HG03521 (cell line): ENCODE data around the gene SPSB1.

Source experiments
- ATAC-seq: cut with Tn5 transposase; IDR thresholded peaks from one replicate; pipeline ENCODE4 v1.9.1; 2021; ENCODE audit warnings: mild to moderate bottlenecking, moderate library complexity; ENCODE audit not compliant: unreplicated experiment

The SPSB1 gene

GRCh38 chr1:9317591-9318417 lies 25.1 kb downstream of the SPSB1 start:
- ATAC-seq = no peak

- no peak for ATAC-seq
Measured at GRCh38 chr1:9319208-9319788, 26.6 kb downstream of the SPSB1 start.

- no peak for ATAC-seq
Measured at GRCh38 chr1:9319789-9320519, 27.3 kb downstream of the SPSB1 start.

- ATAC-seq = no peak
Measured at GRCh38 chr1:9320520-9321479, 28.1 kb downstream of the SPSB1 start.

GRCh38 chr1:9321480-9321849 lies 28.8 kb downstream of the SPSB1 start:
- ATAC-seq = no peak

- no peak for ATAC-seq
Measured at GRCh38 chr1:9321986-9322660, 29.4 kb downstream of the SPSB1 start.

- ATAC-seq = no peak
Measured at GRCh38 chr1:9322661-9323244, 30.1 kb downstream of the SPSB1 start.

DNA sequence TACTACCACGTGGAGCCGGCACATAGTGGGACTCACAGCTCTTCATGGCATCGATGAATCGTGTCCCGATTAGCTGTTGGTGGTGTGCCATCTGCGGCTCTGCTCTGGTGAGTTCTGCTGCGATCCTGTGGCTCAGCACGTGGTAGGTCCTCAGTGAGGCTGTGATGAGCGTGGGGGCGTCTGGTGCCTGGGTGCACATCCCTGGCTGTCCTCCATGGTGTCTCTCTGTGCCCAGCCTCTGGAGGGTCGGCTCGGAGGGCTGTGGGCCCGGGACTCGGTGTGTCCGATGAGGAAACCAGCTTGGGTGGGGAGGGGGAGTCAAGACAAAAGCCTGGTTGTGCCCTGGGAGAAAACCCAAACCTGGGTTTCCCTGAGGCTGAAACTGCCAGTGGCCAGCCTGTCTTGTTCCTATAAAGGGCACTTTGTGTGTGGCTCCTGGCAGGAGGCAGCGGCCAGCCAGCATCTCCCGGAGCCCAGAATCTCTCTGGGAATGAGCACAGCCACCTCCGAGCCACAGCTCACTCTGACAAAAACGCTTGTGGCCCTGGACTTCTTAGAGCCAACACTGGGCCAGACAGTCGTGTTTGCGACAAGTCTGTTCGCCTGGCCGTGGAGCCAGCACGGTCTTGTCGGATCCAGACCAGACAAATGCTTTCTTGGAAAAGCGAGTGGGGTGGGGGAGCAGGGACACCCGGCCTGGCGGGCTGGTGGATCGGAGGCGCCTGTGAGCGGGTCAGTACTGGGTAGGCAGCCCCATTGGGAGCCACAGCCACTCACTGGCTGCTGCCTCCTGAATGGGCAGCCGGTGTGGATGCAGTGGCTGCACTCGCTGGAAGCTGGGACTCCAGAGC lies 31.8 kb downstream of the SPSB1 start:
- ATAC-seq = no peak

GRCh38 chr1:9326596-9326995 lies 33.9 kb downstream of the SPSB1 start:
- no peak for ATAC-seq

GRCh38 chr1:9328201-9328600 lies 35.5 kb downstream of the SPSB1 start:
- no peak for ATAC-seq

- no peak for ATAC-seq
Measured at GRCh38 chr1:9328715-9329114, 36.0 kb downstream of the SPSB1 start.

DNA sequence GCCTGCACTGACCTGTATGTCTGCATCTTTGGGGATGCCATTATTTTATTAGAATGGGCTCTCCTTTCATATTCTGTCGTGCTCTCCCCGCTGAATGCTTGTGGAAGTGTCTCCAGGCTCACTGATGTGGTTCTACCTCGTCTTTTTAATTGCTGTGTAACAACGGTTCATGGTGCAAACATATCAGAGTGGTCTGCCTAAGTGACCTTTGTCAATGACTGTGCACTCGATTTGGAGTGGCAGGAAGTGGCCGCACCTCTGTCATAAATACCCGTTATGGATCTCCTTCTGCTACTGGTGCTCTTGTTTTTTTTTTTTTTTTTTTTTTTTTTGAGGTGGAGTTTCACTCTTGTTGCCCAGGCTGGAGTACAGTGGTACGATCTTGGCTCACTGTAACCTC lies 38.3 kb downstream of the SPSB1 start:
- ATAC-seq = no peak

- no peak for ATAC-seq
Measured at GRCh38 chr1:9331558-9332346, 39.1 kb downstream of the SPSB1 start.

- no peak for ATAC-seq
Measured at GRCh38 chr1:9332513-9333143, 39.9 kb downstream of the SPSB1 start.

DNA sequence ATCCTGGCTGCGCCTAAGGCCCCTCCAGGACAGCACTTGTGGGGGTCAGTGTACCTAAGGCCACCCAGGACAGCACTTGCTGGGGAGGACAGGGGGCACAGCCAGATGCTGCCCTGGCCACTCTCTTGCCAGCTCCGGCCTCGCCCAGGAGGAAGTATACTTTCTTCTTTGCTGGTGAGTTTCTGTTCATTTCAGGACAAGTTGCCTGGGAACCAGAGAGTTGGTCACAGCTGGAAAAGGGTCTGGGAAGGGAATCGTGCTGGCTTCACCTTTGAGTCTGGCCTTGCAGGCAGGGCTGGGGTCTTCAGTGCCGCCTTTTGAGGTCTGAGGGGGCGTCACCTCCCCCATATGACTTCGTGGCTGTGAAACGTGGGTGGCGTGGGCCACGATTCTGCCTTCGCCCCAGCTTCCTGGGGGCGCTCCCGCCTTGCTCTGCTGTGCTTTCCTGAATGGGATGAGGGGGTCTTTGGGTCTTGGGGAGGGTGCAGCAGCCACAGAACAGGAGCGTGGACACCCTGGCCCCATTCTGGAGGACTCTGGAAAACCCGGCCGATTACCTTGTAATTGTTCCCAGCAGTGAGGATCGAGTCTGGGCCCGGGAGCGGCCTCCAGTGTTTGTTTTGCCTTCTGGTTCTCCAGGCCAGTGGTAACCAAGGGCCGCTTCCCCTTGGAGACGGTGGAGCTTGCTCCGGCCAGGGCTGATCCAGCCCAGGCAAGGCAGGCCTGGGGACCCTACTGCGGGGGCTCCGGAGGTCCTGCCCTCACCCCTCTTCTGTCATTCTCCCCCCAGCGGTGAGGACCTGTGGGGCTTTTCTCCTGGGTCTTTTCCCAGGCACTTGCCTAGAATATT lies 45.9 kb downstream of the SPSB1 start:
- no peak for ATAC-seq

GRCh38 chr1:9340172-9340854 lies 47.6 kb downstream of the SPSB1 start:
- no peak for ATAC-seq
